K562 (cell line): Measurements from ENCODE around the gene MTPN. TPM values are rescaled to one million over a fixed set of nuclear protein-coding genes. Genes with fewer than 3 reads are reported as not detected.
A peak's percentile ranks its signal among the peaks of the same experiment; 100 is the strongest.

ENCODE experiments used
- RFX1 ChIP-seq: fragments of 450-650 bp; IDR thresholded peaks from 2 replicates; pipeline ENCODE4 v1.6.1; 2016; ENCODE audit warnings: mild to moderate bottlenecking, moderate library complexity
- RFX7 ChIP-seq: fragments of 250-450 bp; sonication (Bioruptor Pico); IDR thresholded peaks from 2 replicates; pipeline ENCODE4 v1.5.1; 2021; ENCODE audit warnings: mild to moderate bottlenecking
- RNF2 ChIP-seq: sonication (generic); IDR thresholded peaks from 2 replicates; pipeline ENCODE4 v1.6.1; 2016
- ZNF232 ChIP-seq: sonication (generic); formaldehyde crosslinking; IDR thresholded peaks from 2 replicates; pipeline ENCODE4 v1.8.0; 2022; ENCODE audit warnings: mild to moderate bottlenecking, missing genetic modification reagents
- ZNF584 ChIP-seq: fragments of 200-800 bp; sonication (Bioruptor generic); IDR thresholded peaks from 2 replicates; pipeline ENCODE4 v1.6.1; 2016; ENCODE audit warnings: low read depth, mild to moderate bottlenecking, missing genetic modification characterization, missing compliant biosample characterization
- polyA plus RNA-seq, 8 experiments: library from polyadenylated mRNA; depleted of rRNA in 4 of 8; stranded (reverse) in 5 of 8; unstranded in 3 of 8; fragments of >200 nt; fragmentation: Nextera tagmentation in 2 of 8; fragmentation: Illumina TruSeq in 1 of 8; extraction: Ambion mirVana in 2 of 8; extraction: Trizol in 1 of 8; gene quantifications; 2 replicates each; pipeline versions ENCODE4 v1.2.1 to v1.2.3, GENCODE V29; 2011 to 2014; ENCODE audit warnings: inconsistent platforms in 1 of 8, missing spikeins in 1 of 8
- total RNA-seq, 7 experiments: library from RNA; depleted of rRNA in 6 of 7; stranded (reverse); fragments of >200 nt in 6 of 7; fragmentation: Illumina TruSeq in 2 of 7; extraction: Trizol in 2 of 7; gene quantifications; 2 replicates each; pipeline versions ENCODE4 v1.2.1 to v1.2.3, GENCODE V29; 2011 to 2021; ENCODE audit warnings: low replicate concordance in 1 of 7
- TF ChIP-seq, protein P1 (sequence below): fragments of 250-450 bp; sonication (Bioruptor Pico); IDR thresholded peaks from 2 replicates; pipeline ENCODE4 v1.4.0; 2020; ENCODE audit warnings: borderline replicate concordance
- TF ChIP-seq, protein P2 (sequence below), 3 experiments: IDR thresholded peaks in 2 of 3; conservative IDR thresholded peaks in 1 of 3; 2 replicates each; pipeline ENCODE4 v1.5.1; 2011 to 2012; ENCODE audit warnings: low read length in 3 of 3, mild to moderate bottlenecking in 3 of 3, control low read depth in 2 of 3, improper control_type of control experiment in 1 of 3, inconsistent platforms in 1 of 3, low read depth in 1 of 3, mixed read lengths in 1 of 3, moderate library complexity in 1 of 3; ENCODE audit not compliant: insufficient read depth in 2 of 3
- TF ChIP-seq, protein P3 (sequence below), 2 experiments: IDR thresholded peaks; 2 replicates each; pipeline ENCODE4 v1.6.1; 2011; ENCODE audit warnings: borderline replicate concordance in 1 of 2, control low read depth in 1 of 2, low read depth in 1 of 2, low read length in 1 of 2, mild to moderate bottlenecking in 1 of 2, mixed read lengths in 1 of 2, moderate library complexity in 1 of 2; ENCODE audit not compliant: insufficient read depth in 1 of 2, insufficient read length in 1 of 2, poor library complexity in 1 of 2, severe bottlenecking in 1 of 2; ENCODE audit errors: extremely low read depth in 1 of 2
- TF ChIP-seq, protein P4 (sequence below): fragments of 250-450 bp; sonication (Bioruptor Pico); IDR thresholded peaks from 2 replicates; pipeline ENCODE4 v1.4.0; 2020; ENCODE audit warnings: mild to moderate bottlenecking, moderate library complexity, borderline replicate concordance
- TF ChIP-seq, protein P5 (sequence below): fragments of 450-650 bp; IDR thresholded peaks from 2 replicates; pipeline ENCODE4 v1.6.1; 2017; ENCODE audit warnings: antibody characterized with exemption, mild to moderate bottlenecking
- TF ChIP-seq, protein P6 (sequence below), 2 experiments: fragments of 450-650 bp in 1 of 2; IDR thresholded peaks; 2 replicates each; pipeline ENCODE4 v1.6.1; 2011 to 2017; ENCODE audit warnings: low read depth in 2 of 2, antibody characterized with exemption in 1 of 2, borderline replicate concordance in 1 of 2, low read length in 1 of 2, mild to moderate bottlenecking in 1 of 2, mixed read lengths in 1 of 2; ENCODE audit not compliant: control insufficient read depth in 1 of 2

MTPN gene
- total and polyA plus RNA-seq, 9 of the 15 experiments (the other 6 are each of a cell fraction or from before 2014, with no cell fraction given) = 68.5 to 261 (median 156) TPM

DNA sequence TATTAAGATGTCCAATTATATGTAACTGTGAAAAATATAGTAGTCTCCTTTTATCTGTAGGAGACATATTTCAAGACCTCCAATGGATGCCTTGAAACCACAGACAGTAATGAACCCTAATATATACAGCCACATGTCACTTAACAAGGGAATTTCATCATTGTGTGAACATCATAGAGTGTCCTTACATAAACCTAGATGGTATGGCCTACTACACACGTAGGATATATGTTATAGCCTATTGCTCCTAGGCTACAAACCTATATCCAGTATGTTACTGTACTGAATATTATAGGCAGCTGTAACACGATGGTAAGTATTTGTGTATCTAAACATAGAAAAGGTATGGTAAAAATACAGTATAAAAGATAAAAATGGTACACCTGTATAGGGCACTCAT, 32.4 kb downstream of the MTPN start (continued):
- TF ChIP-seq, protein P1, sequence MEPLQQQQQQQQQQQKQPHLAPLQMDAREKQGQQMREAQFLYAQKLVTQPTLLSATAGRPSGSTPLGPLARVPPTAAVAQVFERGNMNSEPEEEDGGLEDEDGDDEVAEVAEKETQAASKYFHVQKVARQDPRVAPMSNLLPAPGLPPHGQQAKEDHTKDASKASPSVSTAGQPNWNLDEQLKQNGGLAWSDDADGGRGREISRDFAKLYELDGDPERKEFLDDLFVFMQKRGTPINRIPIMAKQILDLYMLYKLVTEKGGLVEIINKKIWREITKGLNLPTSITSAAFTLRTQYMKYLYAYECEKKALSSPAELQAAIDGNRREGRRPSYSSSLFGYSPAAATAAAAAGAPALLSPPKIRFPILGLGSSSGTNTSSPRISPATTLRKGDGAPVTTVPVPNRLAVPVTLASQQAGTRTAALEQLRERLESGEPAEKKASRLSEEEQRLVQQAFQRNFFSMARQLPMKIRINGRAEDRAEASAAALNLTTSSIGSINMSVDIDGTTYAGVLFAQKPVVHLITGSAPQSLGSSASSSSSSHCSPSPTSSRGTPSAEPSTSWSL (CRISPR knock-in tag) = no peak
- TF ChIP-seq, protein P2, sequence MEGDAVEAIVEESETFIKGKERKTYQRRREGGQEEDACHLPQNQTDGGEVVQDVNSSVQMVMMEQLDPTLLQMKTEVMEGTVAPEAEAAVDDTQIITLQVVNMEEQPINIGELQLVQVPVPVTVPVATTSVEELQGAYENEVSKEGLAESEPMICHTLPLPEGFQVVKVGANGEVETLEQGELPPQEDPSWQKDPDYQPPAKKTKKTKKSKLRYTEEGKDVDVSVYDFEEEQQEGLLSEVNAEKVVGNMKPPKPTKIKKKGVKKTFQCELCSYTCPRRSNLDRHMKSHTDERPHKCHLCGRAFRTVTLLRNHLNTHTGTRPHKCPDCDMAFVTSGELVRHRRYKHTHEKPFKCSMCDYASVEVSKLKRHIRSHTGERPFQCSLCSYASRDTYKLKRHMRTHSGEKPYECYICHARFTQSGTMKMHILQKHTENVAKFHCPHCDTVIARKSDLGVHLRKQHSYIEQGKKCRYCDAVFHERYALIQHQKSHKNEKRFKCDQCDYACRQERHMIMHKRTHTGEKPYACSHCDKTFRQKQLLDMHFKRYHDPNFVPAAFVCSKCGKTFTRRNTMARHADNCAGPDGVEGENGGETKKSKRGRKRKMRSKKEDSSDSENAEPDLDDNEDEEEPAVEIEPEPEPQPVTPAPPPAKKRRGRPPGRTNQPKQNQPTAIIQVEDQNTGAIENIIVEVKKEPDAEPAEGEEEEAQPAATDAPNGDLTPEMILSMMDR (IDR thresholded peaks at IDR 0.05 in 2 of 3, conservative IDR thresholded peaks at IDR 0.05 in 1 of 3; ENCODE audit: insufficient read depth in 2 of 3, low read depth in 1 of 3, low read length in 3 of 3) = no peak
- TF ChIP-seq, protein P3, sequence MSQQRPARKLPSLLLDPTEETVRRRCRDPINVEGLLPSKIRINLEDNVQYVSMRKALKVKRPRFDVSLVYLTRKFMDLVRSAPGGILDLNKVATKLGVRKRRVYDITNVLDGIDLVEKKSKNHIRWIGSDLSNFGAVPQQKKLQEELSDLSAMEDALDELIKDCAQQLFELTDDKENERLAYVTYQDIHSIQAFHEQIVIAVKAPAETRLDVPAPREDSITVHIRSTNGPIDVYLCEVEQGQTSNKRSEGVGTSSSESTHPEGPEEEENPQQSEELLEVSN (IDR thresholded peaks at IDR 0.05; ENCODE audit: borderline replicate concordance in 1 of 2, extremely low read depth in 1 of 2, insufficient read depth in 1 of 2, insufficient read length in 1 of 2, low read depth in 1 of 2, low read length in 1 of 2, poor library complexity in 1 of 2, severe bottlenecking in 1 of 2) = no peak
- 0 out of 2 replicates have a peak, but pooled peaks have one; percentile 38 for TF ChIP-seq ZNF584 (CRISPR knock-in tag)
- no peak for TF ChIP-seq RFX7
- no peak for TF ChIP-seq RFX1
- TF ChIP-seq RNF2 = peak; percentile 31; the same call in 1 of the 2 replicates
- TF ChIP-seq, protein P4, sequence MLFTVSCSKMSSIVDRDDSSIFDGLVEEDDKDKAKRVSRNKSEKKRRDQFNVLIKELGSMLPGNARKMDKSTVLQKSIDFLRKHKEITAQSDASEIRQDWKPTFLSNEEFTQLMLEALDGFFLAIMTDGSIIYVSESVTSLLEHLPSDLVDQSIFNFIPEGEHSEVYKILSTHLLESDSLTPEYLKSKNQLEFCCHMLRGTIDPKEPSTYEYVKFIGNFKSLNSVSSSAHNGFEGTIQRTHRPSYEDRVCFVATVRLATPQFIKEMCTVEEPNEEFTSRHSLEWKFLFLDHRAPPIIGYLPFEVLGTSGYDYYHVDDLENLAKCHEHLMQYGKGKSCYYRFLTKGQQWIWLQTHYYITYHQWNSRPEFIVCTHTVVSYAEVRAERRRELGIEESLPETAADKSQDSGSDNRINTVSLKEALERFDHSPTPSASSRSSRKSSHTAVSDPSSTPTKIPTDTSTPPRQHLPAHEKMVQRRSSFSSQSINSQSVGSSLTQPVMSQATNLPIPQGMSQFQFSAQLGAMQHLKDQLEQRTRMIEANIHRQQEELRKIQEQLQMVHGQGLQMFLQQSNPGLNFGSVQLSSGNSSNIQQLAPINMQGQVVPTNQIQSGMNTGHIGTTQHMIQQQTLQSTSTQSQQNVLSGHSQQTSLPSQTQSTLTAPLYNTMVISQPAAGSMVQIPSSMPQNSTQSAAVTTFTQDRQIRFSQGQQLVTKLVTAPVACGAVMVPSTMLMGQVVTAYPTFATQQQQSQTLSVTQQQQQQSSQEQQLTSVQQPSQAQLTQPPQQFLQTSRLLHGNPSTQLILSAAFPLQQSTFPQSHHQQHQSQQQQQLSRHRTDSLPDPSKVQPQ (CRISPR knock-in tag) = no peak
- TF ChIP-seq ZNF232 (CRISPR knock-in tag) = no peak
- TF ChIP-seq, protein P5, sequence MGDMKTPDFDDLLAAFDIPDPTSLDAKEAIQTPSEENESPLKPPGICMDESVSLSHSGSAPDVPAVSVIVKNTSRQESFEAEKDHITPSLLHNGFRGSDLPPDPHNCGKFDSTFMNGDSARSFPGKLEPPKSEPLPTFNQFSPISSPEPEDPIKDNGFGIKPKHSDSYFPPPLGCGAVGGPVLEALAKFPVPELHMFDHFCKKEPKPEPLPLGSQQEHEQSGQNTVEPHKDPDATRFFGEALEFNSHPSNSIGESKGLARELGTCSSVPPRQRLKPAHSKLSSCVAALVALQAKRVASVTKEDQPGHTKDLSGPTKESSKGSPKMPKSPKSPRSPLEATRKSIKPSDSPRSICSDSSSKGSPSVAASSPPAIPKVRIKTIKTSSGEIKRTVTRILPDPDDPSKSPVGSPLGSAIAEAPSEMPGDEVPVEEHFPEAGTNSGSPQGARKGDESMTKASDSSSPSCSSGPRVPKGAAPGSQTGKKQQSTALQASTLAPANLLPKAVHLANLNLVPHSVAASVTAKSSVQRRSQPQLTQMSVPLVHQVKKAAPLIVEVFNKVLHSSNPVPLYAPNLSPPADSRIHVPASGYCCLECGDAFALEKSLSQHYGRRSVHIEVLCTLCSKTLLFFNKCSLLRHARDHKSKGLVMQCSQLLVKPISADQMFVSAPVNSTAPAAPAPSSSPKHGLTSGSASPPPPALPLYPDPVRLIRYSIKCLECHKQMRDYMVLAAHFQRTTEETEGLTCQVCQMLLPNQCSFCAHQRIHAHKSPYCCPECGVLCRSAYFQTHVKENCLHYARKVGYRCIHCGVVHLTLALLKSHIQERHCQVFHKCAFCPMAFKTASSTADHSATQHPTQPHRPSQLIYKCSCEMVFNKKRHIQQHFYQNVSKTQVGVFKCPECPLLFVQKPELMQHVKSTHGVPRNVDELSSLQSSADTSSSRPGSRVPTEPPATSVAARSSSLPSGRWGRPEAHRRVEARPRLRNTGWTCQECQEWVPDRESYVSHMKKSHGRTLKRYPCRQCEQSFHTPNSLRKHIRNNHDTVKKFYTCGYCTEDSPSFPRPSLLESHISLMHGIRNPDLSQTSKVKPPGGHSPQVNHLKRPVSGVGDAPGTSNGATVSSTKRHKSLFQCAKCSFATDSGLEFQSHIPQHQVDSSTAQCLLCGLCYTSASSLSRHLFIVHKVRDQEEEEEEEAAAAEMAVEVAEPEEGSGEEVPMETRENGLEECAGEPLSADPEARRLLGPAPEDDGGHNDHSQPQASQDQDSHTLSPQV = peak; percentile 88
- TF ChIP-seq, protein P6, sequence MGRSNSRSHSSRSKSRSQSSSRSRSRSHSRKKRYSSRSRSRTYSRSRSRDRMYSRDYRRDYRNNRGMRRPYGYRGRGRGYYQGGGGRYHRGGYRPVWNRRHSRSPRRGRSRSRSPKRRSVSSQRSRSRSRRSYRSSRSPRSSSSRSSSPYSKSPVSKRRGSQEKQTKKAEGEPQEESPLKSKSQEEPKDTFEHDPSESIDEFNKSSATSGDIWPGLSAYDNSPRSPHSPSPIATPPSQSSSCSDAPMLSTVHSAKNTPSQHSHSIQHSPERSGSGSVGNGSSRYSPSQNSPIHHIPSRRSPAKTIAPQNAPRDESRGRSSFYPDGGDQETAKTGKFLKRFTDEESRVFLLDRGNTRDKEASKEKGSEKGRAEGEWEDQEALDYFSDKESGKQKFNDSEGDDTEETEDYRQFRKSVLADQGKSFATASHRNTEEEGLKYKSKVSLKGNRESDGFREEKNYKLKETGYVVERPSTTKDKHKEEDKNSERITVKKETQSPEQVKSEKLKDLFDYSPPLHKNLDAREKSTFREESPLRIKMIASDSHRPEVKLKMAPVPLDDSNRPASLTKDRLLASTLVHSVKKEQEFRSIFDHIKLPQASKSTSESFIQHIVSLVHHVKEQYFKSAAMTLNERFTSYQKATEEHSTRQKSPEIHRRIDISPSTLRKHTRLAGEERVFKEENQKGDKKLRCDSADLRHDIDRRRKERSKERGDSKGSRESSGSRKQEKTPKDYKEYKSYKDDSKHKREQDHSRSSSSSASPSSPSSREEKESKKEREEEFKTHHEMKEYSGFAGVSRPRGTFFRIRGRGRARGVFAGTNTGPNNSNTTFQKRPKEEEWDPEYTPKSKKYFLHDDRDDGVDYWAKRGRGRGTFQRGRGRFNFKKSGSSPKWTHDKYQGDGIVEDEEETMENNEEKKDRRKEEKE (IDR thresholded peaks at IDR 0.05; ENCODE audit: borderline replicate concordance in 1 of 2, control insufficient read depth in 1 of 2, low read depth in 2 of 2, low read length in 1 of 2) = no peak
